IPS-18a (cell line): Measurements from ENCODE around the gene LRRC10.

Experiments
- H3K27ac ChIP-seq: one replicate; pipeline ENCODE4 v1.5.1; 2013; ENCODE audit warnings: low read length
- H3K27me3 ChIP-seq: one replicate; pipeline ENCODE4 v1.6.1; 2013; ENCODE audit warnings: mild to moderate bottlenecking, low read length; ENCODE audit not compliant: control insufficient read depth, insufficient read depth
- H3K36me3 ChIP-seq: one replicate; pipeline ENCODE4 v1.6.1; 2013; ENCODE audit warnings: low read depth, low read length; ENCODE audit not compliant: control insufficient read depth
- H3K4me1 ChIP-seq: one replicate; pipeline ENCODE4 v1.6.1; 2013; ENCODE audit warnings: low read depth, low read length; ENCODE audit not compliant: control insufficient read depth
- H3K4me3 ChIP-seq: one replicate; pipeline ENCODE4 v1.5.1; 2013; ENCODE audit warnings: low read length
- H3K9ac ChIP-seq: one replicate; pipeline ENCODE4 v1.6.1; 2013; ENCODE audit warnings: mild to moderate bottlenecking, low read length, moderate library complexity
- H3K9me3 ChIP-seq: one replicate; pipeline ENCODE4 v1.6.1; 2013; ENCODE audit warnings: low read depth, low read length; ENCODE audit not compliant: control insufficient read depth

The LRRC10 gene

DNA sequence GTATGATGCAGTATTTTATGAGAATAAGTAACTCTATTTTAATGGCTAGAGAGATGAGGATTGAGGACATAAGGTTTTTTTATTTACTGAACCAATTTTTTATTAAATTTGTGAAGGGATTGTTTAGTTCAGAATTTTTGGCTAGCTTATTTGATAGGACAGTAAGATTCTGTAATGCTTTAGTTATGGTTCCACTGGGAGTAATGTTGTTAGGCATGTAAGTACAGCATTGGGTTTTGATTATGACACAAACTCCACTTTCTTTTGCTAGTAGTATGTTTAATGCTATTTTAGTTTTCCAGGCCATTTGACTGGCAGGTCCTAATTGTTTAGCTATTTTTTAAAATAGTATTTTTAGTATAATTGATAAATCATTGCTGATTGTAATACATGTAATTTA lies 33.8 kb upstream of the LRRC10 start:
- no peaks in the 10 kb centered on the region for H3K36me3 ChIP-seq
- H3K4me3 ChIP-seq = no peak overlapping the region
- no peaks in the 10 kb centered on the region for H3K27me3 ChIP-seq
- no peak overlapping the region for H3K27ac ChIP-seq
- H3K9me3 ChIP-seq = no peaks in the 10 kb centered on the region
- H3K4me1 ChIP-seq = no peaks in the 10 kb centered on the region
- H3K9ac ChIP-seq = no peak overlapping the region

DNA sequence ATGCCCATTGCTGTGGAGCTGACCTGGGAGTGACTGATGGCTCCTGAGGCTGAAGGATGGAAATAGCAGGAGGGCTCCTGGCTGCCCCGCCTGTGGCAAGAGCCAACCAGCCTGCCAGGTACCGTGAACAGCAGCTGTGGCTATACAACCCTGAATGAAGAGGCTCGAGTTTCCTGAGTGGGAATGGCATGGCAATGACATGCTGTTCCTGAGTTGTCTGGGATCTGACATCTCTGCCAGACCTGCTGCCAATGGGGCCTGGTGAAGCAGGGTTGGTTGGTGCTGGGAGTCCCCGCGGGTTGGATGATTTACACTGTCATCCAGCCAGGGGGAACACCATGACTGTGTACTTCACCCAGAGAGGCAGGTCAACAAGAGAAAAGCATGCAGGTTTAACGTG lies 31.8 kb upstream of the LRRC10 start:
- Histone ChIP-seq H3K9me3 (no peaks in the 10 kb centered on the region), H3K9ac (no peak overlapping the region), H3K4me1 (no peaks in the 10 kb centered on the region), H3K27ac (no peak overlapping the region), H3K27me3 (no peaks in the 10 kb centered on the region), H3K36me3 (no peaks in the 10 kb centered on the region), H3K4me3 (no peak overlapping the region)

DNA sequence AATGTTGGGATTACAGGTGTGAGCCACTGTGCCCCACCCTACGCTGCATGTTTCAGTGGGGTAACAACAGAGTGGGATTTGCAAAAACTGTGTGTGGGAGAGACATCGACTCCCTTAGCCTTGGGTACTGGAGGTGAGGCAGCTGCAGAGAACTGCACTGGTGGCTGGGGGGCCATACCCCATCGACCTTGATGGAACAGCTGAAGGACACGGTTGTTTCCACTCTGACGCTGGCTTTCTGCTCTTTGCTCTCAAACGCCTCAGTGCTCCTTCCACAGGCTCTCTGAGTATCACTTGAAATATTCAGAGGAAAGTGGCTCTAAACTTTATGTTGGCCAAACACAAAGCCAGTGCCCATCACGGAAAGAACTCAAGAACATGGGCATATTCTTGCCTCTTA lies 30.8 kb upstream of the LRRC10 start:
- Histone ChIP-seq H3K4me3 (no peak overlapping the region), H3K9me3 (no peaks in the 10 kb centered on the region), H3K36me3 (no peaks in the 10 kb centered on the region), H3K9ac (no peak overlapping the region), H3K27me3 (no peaks in the 10 kb centered on the region), H3K27ac (no peak overlapping the region), H3K4me1 (no peaks in the 10 kb centered on the region)

DNA sequence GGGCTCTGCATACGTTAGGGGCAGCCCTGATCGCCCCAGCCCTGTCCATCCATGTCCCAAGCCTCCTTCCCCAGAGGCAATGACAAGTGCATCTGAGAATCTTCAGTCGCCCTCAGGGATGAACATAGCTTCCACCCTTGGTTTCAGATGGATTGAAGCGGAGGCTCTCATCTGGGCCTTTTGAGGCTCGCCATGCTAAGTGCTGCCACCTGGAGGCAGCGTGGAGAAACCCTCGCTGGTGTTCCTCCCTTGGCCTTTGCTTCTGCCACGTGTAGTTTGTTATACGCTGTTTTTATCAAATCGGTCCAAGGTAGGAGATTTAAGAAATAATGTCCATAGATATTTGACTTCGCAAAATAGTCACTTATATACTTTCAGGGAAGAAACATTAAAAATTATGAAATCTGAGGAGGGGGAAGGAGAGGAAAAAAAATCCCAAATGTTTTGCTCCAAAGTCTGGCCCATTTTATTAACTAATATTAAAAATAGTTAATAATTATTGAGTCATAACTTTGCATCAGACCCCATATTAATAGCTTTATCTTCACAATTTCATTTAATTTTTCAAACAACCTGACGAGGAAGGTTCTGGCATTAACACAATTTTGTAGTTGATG lies 28.8 kb upstream of the LRRC10 start:
- H3K9ac ChIP-seq = no peak overlapping the region
- peaks cover 5% of the 10 kb centered on the region for H3K4me1 ChIP-seq
- no peaks in the 10 kb centered on the region for H3K9me3 ChIP-seq
- H3K4me3 ChIP-seq = no peak overlapping the region
- no peak overlapping the region for H3K27ac ChIP-seq
- H3K27me3 ChIP-seq = no peaks in the 10 kb centered on the region
- no peaks in the 10 kb centered on the region for H3K36me3 ChIP-seq

DNA sequence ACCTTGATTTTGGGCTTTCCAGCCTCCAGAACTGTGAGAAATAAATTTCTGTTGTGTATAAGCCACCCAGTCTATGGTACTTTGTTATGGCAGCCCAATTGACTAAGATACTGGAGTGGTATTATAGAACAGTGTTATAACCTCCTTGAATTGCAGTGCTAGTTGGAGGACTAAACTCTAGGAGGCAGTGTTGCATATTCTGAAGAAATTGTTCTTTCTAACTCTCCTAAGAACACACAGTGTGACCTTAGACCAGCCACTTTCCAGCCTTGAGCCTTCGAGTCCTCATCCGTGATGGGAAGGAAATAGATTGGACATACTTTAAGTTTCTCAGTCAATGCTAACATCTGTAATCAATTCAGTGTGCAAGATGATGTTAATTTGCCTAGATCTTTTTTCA lies 22.4 kb upstream of the LRRC10 start:
- Histone ChIP-seq H3K9ac (no peak overlapping the region), H3K4me3 (no peak overlapping the region), H3K4me1 (peaks cover 5% of the 10 kb centered on the region), H3K9me3 (no peaks in the 10 kb centered on the region), H3K27ac (no peak overlapping the region), H3K27me3 (no peaks in the 10 kb centered on the region), H3K36me3 (no peaks in the 10 kb centered on the region)

DNA sequence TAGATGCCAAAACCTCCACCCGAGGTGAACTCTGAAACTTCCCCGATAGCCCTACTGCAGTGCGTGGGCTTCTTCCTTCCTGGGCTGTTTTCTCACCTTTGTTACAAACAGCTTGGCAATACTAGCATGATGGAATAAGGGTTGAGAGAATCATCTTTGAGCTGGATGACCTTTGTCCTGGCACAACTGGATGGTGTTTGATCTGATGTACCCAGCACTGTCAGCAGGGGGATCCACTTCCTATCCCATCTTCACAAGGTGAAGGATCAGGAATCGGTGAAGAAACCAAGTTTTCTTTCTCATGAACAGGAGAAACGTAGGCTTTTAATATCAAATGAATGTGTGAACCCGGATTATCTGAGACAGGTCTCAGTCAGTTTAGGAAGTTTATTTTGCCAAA lies 19.5 kb upstream of the LRRC10 start:
- Histone ChIP-seq H3K27ac (no peak overlapping the region), H3K4me3 (no peak overlapping the region), H3K4me1 (peaks cover 3% of the 10 kb centered on the region), H3K9me3 (no peaks in the 10 kb centered on the region), H3K9ac (no peak overlapping the region), H3K36me3 (no peaks in the 10 kb centered on the region), H3K27me3 (no peaks in the 10 kb centered on the region)

DNA sequence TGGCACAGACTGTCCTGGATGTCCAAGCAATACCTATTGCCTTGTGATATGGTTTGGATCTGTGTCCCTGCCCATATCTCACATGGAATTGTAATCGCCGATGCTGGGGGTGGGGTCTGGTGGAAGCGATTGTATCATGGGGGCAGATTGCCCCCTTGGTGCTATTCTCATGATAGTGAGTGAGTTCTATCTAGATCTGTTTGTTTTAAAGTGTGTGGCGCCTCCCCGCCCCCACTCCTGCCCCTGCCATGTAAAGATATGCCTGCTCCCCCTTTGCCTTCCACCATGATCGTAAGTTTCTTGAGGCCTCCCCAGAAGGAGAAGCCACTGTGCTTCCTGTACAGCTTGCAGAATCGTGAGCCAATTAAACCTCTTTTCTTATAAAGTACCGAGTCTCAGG lies 16.8 kb upstream of the LRRC10 start:
- Histone ChIP-seq H3K4me1 (no peaks in the 10 kb centered on the region), H3K27ac (no peak overlapping the region), H3K36me3 (no peaks in the 10 kb centered on the region), H3K9ac (no peak overlapping the region), H3K27me3 (no peaks in the 10 kb centered on the region), H3K9me3 (no peaks in the 10 kb centered on the region), H3K4me3 (no peak overlapping the region)

DNA sequence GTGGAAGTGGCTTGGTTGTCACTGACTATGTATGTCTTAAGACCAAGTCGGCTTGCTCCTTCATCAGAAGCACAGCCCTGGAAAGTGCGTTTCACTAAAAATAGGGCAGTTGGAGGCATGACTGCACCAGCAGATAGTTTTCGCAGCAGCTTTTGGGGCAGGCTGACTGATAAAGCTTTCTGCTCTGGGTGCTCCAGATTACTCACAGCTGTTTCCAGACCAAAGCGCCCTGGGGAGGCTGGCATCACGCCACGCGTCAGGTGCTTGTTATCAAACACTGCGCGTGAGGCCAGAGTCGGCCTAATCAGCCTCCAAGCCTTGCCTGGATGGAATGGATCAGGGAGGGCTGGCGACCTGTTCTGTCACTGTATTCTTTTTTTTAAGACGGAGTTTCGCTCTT lies 13.3 kb upstream of the LRRC10 start:
- no peak overlapping the region for H3K9ac ChIP-seq
- H3K27ac ChIP-seq = no peak overlapping the region
- H3K36me3 ChIP-seq = no peaks in the 10 kb centered on the region
- H3K4me1 ChIP-seq = no peaks in the 10 kb centered on the region
- H3K27me3 ChIP-seq = no peaks in the 10 kb centered on the region
- H3K9me3 ChIP-seq = no peaks in the 10 kb centered on the region
- H3K4me3 ChIP-seq = no peak overlapping the region

DNA sequence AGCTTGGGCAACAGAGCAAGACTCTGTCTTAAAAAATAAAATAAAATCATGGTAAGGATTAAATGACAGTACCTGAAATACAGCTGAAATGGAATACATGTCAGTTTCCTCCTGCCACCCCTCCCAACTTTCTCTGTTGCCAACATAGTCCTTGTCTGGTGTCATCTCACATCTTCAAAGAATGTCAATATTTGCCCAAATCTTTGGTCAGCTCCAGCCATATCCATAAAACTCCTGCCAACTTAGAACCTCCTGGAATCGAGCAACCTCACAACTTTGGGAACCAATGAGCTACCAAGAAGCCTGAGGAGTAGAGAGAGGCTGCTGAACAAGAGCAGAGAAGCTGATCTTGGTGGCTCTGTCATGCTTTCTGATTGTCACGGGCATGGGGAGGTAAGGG lies 10.8 kb upstream of the LRRC10 start:
- no peaks in the 10 kb centered on the region for H3K9me3 ChIP-seq
- no peak overlapping the region for H3K4me3 ChIP-seq
- H3K27ac ChIP-seq = no peak overlapping the region
- H3K36me3 ChIP-seq = no peaks in the 10 kb centered on the region
- H3K9ac ChIP-seq = no peak overlapping the region
- H3K27me3 ChIP-seq = no peaks in the 10 kb centered on the region
- no peaks in the 10 kb centered on the region for H3K4me1 ChIP-seq

DNA sequence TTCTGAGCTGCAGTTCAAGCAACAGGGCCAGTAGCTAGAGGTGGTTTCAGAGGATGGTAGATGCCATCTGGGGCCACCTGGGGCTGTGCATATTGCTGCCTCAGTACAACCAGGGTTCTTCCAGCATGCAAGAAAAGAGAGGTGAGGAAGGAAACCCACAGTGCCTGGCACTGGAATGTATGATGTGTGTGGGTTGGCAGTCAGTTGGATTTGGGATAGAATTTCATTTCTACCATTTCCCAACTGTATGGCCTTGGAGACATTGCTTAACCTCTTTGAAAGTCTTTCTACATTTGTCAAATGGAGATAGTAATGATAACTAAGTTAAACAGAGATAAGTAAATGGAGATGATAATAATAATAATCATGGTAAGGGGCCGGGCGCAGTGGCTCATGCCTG lies 10.2 kb upstream of the LRRC10 start:
- no peaks in the 10 kb centered on the region for H3K27me3 ChIP-seq
- no peak overlapping the region for H3K27ac ChIP-seq
- H3K4me1 ChIP-seq = no peaks in the 10 kb centered on the region
- H3K36me3 ChIP-seq = no peaks in the 10 kb centered on the region
- no peaks in the 10 kb centered on the region for H3K9me3 ChIP-seq
- H3K9ac ChIP-seq = no peak overlapping the region
- no peak overlapping the region for H3K4me3 ChIP-seq

DNA sequence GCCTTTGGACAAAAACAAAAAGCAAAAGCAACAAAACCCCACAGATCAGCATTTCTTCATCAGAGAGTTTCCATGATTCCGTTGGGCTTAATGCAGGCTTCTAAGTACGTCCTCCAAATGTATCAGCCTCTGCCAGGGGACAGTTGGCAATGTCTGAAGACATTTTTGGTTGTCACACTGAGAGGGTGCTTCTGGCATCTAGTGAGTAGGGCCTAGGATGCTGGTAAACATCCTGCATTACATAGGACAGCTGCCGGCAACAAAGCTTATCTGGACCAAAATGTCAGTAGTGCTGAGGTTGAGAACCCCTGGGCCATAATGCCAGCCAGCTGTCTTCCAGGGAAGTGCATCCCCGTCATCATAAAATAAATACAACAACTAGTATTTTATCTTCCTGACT lies 9.4 kb upstream of the LRRC10 start:
- H3K27ac ChIP-seq = no peak overlapping the region
- no peaks in the 10 kb centered on the region for H3K9me3 ChIP-seq
- H3K27me3 ChIP-seq = no peaks in the 10 kb centered on the region
- H3K36me3 ChIP-seq = no peaks in the 10 kb centered on the region
- no peaks in the 10 kb centered on the region for H3K4me1 ChIP-seq
- no peak overlapping the region for H3K4me3 ChIP-seq
- no peak overlapping the region for H3K9ac ChIP-seq

DNA sequence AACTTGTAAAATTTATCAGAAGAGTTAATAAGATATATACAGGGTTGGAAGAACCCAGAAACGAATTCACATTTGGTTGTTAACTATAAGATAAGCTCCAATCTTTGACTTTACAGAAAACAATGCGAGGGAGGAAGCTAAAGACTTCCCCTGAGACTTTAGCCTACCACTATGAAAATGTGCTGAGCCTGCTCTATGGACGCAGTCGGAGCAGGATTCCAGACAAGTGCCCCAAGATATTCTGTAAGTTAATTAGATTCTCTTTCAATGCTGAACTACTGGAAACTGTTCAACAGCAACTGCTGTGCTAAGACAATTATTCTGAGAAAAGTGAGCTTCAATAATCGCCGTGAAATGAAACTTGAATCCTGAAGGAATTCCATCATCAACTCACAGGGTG lies 8.3 kb upstream of the LRRC10 start:
- H3K4me3 ChIP-seq = no peak overlapping the region
- H3K27ac ChIP-seq = no peak overlapping the region
- no peaks in the 10 kb centered on the region for H3K27me3 ChIP-seq

More for the DNA sequence above, 8.3 kb upstream of the LRRC10 start:
- no peaks in the 10 kb centered on the region for H3K36me3 ChIP-seq
- H3K4me1 ChIP-seq = no peaks in the 10 kb centered on the region
- no peak overlapping the region for H3K9ac ChIP-seq
- no peaks in the 10 kb centered on the region for H3K9me3 ChIP-seq
